HuH-7.5 (cell line): ENCODE data around the gene GAS7.

Source experiments
- DNase-seq: peaks from one replicate; pipeline ENCODE4 v3.0.0; 2011; ENCODE audit warnings: low spot score

Gene GAS7

DNA sequence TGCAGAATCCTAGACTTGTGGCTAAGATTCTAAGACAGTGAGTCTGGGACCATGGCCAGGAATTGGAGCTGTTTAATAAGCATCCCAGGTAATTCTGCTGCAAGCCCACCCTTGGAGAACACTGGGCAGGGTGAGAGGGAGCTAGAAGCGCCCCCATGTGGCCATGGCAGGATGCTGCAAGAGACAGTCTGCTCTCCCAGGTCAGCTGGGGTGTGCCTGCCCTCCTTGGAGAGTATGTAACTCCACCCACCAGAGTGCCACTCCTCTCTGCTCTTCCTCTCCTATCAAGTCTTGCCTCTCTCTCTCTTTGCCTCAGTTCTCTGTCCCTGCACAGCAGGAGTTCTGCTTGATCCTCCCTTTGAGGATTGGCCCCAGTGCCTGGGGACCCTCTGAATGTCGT, 308.3 kb downstream of the GAS7 start:
- DNase-seq = peak; percentile 18

GRCh38 chr17:9887508-9887907, 310.9 kb downstream of the GAS7 start:
- DNase-seq = no peak

DNA sequence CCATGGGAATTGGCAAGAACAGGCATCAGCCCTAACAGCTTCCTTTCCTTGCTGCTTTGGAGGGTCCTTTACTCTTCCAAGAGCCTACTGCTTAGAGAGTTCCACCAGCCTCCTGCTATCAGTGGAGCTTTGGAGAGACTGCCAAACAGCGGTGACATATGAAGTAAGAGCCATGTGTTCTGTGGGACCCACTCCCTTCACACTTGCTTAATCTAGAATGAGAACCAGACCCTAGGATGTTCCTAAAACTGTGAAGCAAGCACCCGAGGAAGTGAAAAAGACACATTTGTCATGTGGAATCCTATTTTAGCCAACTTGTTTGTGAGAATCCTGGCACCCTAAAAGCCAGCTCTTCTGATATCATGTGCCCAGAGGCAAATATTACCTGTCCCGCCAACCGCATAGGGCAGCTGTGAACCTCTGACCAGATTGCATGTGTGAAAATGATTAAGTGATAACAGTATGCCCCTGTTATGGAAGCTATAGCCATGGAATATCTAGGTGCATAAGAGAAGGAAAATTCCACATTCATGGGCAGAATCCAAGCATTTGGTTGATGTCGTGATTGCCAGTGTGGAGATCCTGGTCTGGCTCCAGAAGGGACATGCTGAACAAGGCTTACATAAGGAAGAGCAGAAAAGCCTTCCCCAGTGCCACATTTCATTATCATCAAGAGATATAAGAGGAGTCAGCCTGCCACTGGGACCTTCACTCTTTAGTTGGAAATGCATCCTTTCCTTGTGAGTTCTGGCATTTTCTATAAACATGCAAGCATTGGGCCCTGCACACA, 312.1 kb downstream of the GAS7 start:
- no peak for DNase-seq

DNA sequence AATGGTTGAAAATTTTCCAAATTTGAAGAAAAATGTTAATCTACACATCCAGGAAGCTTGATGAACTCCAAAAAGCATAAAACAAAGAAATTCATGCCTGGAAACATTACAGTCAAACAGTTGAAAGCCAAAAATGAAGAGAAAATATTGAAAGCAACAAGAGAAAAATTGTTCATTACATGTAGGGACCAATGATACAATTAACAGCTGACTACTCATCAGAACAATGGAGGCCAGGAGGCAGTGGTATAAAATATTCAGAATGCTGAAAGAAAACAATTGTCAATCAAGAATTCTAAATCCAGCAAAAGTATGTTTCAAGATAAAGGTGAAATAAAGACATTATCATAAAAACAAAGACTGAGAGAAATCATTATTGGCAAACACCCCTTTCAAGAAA, 315.0 kb downstream of the GAS7 start:
- no peak for DNase-seq

DNA sequence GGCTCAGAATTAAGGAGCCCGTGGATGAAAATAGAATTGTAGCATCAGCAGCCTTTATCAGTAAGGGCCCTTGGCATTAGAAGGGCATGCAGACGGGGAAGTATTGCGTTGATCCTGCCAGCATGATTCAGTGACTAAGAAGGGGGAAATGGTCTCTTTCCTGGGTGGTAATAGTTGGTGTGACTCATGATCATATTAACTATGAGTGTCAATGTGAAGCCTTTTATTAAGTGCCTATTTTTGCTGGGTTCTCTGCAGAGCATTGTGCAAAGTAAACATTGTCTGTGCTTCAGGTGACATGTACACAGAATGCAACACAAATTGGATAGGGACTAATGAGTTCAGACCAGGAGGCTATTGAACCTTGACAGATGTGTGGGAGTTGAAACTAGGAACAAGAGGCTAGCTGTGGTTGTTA, 317.8 kb downstream of the GAS7 start:
- no peak for DNase-seq

DNA sequence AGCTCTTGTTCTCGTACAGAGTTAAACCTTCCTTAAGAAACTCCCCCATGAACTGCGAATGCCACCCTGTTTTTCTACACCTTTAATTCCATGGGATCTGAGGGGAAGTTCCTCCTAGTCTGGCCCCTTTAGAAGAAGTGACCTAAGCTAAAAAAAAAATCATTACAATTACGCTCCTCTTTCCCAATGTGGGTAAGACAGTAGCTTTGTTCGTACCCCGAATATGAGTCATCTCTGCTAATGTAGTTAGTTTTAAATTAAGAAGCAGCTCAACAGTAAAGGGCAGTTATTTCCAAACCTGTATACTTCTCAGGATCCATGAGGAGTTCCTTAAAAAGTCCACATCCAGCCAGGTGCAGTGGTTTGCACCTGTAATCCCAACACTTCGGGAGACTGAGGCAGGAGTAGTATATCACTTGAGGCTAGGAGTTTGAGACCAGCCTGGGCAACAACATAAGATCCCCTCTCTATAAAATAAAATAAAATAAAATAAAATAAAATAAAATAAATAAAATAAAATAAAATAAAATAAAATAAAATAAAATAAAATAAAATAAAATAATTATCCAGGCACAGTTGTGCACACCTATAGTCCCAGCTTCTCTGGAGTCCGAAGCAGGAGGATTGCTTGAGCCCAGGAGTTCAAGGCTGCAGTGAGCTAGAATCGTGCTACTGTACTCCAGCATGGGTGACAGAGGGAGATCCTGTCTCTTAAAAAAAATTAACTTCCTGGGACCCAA, 319.4 kb downstream of the GAS7 start:
- no peak for DNase-seq

GRCh38 chr17:9878356-9878755, 320.1 kb downstream of the GAS7 start:
- DNase-seq = no peak

DNA sequence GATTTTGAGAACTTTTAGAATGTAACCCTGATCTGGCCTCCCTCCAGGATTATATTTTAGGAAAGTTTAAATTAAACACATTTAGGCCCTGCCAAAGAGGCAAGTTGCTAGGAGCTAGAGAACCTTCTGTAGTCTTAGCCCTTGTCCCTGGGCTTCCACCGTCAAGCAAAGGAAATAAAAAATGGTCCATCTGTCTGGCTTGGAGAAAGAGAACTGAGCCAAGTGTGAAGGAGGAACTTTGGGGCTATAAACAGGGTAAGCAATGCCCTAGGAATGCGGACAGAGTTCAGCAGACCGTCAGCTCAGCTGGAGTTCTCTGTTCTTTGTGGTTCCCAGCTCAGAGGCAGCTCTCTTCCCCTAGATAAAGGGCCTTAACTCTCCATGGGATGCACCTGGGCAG, 323.0 kb downstream of the GAS7 start:
- DNase-seq = no peak

DNA sequence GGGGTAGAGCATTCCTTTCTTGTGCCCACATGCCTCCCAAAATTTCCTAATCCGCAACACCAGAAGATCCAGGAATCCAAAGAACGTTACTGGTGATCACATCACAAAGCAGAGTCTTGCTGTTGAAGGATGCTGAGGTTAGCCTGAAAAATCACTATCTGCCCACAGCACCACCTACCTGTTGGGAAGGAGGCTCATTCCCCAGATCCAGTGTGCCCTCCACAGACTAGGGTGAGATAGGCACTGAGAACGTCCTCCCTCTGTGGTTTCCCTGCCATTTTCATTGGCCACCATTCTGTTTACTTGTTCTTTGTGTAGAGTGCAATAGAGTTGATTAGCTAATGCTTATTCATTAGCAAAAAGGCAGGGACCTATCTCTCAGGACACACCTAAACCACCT, 323.7 kb downstream of the GAS7 start:
- DNase-seq = no peak

DNA sequence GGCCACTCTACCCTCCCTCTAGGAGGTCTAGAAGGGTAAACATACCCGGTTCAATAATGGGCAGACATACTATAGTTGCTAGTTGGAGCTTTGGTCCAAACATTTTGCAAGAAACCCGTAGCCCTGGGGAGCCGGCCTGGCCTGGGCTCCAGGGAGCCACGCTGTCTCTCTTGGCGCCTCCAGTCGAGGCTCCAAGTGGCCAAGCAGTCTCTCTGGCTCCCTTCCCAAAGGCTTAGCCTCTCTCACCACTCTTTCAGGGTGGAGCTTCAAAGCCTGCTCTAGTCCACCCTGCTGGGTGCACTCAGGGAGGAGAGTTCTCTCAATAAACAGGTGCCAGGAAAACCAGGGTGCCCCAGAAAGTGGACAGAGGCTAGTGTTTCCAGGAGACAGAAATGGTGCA, 325.6 kb downstream of the GAS7 start:
- DNase-seq = no peak

DNA sequence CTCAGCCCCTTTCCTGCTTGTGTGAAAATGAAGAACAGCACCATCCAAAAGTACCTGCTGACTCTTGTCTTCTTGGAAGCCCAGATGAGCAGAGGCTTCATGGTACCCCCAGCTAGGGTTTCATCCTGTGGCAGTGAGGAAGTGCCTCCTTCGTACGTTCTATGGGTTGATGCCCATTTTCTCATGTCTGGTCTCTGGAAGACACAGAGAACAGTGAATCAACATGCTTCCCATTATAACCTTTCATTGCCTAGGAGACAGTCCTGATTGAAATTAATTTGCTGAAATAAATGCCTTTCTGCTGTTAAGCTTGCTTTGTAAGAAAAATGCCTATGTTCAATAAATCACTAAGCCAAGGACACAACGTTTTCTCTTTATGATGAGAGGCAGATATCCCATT, 329.9 kb downstream of the GAS7 start:
- DNase-seq = no peak

DNA sequence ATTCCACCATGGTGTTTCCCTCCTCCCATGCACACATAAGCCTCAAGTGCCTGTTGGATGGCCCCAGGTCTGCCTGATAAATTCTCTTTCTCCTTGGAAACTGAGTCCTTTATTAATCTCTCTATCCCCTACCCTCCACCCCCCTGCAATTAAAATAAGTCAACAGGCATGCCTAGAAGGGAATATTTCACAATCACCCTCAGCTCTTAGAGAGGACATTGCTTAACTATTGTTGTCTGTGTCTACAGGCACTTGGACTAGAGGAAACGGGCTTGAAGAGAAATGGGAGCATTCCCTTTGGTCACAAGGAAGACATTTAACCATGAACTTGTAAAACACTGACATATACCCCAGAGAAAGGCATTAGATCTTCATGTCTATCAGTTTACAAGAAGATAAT, 332.8 kb downstream of the GAS7 start:
- DNase-seq = no peak

- no peak for DNase-seq
Observed at GRCh38 chr17:9862949-9863348, 335.5 kb downstream of the GAS7 start.

GRCh38 chr17:9862220-9862619, 336.2 kb downstream of the GAS7 start:
- DNase-seq = no peak

GRCh38 chr17:9860851-9861250, 337.6 kb downstream of the GAS7 start:
- DNase-seq = no peak
